ENCODE measurements around the gene MTMR10.

- no peak for TF ChIP-seq CTCF (IDR thresholded peaks at IDR 0.05)
- no peak for TF ChIP-seq POLR2A (IDR thresholded peaks at IDR 0.05)
Measured at GRCh38 chr15:31027910-31028578, 36.6 kb upstream of the MTMR10 start.
